ENCODE results near the gene DHX15.

GRCh38 chr4:24568425-24568824 lies 15.9 kb downstream of the DHX15 start:
- TF ChIP-seq POLR2A (IDR thresholded peaks at IDR 0.05) (no peak), CTCF (IDR thresholded peaks at IDR 0.05) (no peak)
